Glutamatergic neuron (in vitro differentiated cells): ENCODE results near the gene ZSCAN25. TPM values are rescaled to one million over a fixed set of nuclear protein-coding genes. Genes with fewer than 3 reads are reported as not detected.

ENCODE experiments used
- DNase-seq: peaks from one replicate; pipeline ENCODE4 v3.0.0; 2022
- H3K27ac Mint-ChIP-seq: one replicate; pipeline ENCODE4 v1.8.0; 2020; ENCODE audit warnings: mild to moderate bottlenecking, mixed read lengths, inconsistent platforms; ENCODE audit not compliant: unreplicated experiment
- H3K27me3 Mint-ChIP-seq: one replicate; pipeline ENCODE4 v1.8.0; 2020; ENCODE audit warnings: mild to moderate bottlenecking, moderate library complexity, mixed read lengths, inconsistent platforms; ENCODE audit not compliant: unreplicated experiment
- H3K36me3 Mint-ChIP-seq: one replicate; pipeline ENCODE4 v1.8.0; 2020; ENCODE audit warnings: mild to moderate bottlenecking, mixed read lengths, inconsistent platforms; ENCODE audit not compliant: unreplicated experiment
- H3K4me1 Mint-ChIP-seq: one replicate; pipeline ENCODE4 v1.8.0; 2020; ENCODE audit warnings: mild to moderate bottlenecking, low read depth, mixed read lengths, inconsistent platforms; ENCODE audit not compliant: unreplicated experiment
- H3K4me3 Mint-ChIP-seq: one replicate; pipeline ENCODE4 v1.8.0; 2020; ENCODE audit warnings: mild to moderate bottlenecking, mixed read lengths, inconsistent platforms; ENCODE audit not compliant: unreplicated experiment
- H3K9me3 Mint-ChIP-seq: one replicate; pipeline ENCODE4 v1.8.0; 2020; ENCODE audit warnings: mild to moderate bottlenecking, moderate library complexity, mixed read lengths, inconsistent platforms; ENCODE audit not compliant: unreplicated experiment
- total RNA-seq: library from RNA; stranded (reverse); fragmentation: NEBNext Ultra II Directional; extraction: Animal tissue kit (Norgen Biotek cat#: 25700); gene quantifications from one replicate; pipeline ENCODE4 v1.2.1, GENCODE V29; 2021; ENCODE audit not compliant: unreplicated experiment
- TF ChIP-seq, protein P1 (sequence below): fragments of 200-600 bp; sonication (generic); IDR thresholded peaks from one replicate; pipeline ENCODE4 v1.5.0; 2021; ENCODE audit not compliant: partially characterized antibody, unreplicated experiment

The ZSCAN25 gene
- total RNA-seq, 1 donor from 2014 or later: 26.6 TPM

DNA sequence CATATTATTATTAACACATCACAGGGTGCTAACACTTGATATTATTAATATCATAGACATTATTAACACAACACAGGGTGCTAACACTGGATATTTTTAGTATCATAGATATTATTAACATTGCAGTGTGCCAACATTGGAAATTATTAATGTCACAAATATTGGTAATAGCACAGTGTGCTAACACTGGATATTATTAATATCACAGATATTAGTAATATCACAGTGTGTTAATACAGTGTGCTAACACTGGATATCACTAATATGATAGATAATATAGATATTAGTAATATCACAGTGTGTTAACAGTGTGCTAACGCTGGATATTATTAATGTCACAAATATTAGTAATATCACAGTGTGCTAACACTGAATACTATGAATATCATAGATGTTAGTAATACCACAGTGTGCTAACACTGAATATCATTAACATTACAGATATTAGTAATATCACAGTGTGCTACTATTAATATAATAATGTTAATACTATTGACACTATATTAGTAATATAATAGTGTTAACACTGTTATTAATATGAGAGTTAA lies 20.3 kb upstream of the ZSCAN25 start:
- TF ChIP-seq, protein P1, sequence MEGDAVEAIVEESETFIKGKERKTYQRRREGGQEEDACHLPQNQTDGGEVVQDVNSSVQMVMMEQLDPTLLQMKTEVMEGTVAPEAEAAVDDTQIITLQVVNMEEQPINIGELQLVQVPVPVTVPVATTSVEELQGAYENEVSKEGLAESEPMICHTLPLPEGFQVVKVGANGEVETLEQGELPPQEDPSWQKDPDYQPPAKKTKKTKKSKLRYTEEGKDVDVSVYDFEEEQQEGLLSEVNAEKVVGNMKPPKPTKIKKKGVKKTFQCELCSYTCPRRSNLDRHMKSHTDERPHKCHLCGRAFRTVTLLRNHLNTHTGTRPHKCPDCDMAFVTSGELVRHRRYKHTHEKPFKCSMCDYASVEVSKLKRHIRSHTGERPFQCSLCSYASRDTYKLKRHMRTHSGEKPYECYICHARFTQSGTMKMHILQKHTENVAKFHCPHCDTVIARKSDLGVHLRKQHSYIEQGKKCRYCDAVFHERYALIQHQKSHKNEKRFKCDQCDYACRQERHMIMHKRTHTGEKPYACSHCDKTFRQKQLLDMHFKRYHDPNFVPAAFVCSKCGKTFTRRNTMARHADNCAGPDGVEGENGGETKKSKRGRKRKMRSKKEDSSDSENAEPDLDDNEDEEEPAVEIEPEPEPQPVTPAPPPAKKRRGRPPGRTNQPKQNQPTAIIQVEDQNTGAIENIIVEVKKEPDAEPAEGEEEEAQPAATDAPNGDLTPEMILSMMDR: no peak
- Mint-ChIP-seq H3K9me3 (no peaks in the 10 kb centered on the region), H3K27me3 (no peaks in the 10 kb centered on the region), H3K27ac (no peak overlapping the region), H3K4me3 (no peak overlapping the region), H3K4me1 (no peaks in the 10 kb centered on the region), H3K36me3 (no peaks in the 10 kb centered on the region)
- DNase-seq: no peak

DNA sequence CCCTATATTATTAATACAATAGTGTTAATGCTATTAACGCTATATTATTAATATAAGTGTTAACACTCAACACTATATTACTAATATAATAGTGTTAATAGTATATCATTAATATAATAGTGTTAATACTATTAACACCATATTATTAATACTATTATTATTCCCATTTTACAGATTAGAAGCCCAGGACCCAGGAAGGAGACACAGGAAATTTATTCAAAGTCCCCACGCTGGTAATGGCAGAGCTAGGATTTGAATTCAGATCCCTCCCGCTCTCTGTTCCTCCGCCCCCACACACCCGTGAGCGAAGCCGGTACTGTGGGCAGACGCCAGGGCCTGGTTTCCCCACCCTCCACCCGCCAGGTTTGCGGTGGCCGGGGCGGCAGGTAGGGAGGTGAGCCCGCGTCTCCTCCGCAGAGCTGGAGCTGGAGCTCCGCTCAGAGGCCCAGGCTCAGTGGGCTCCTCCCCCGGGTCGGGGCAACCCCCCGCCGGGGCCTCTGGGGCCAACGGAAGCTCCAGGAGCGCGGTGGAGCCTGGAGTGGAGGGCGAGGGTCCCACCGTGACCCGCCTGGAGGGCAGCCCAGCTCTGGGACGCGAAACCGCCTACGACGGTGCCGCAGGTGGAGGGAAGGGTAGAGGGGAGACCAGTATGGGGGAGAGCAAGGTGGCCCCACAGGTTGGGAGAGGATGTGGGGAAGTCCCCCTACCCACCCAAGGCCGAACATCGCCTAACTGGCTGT lies 18.8 kb upstream of the ZSCAN25 start, which contains the start of gene TMEM225B:
TSS of gene TMEM225B (plus strand) at position 506 of the 740 bp plus-strand sequence. CDS start 6,122 bp downstream, outside the sequence.
- TF ChIP-seq, protein P1: no peak
- DNase-seq: no peak
- H3K9me3 Mint-ChIP-seq: peaks cover 2% of the 10 kb centered on the region
- H3K4me1 Mint-ChIP-seq: no peaks in the 10 kb centered on the region
- H3K4me3 Mint-ChIP-seq: no peak within 1 kb of the TSS
- H3K27ac Mint-ChIP-seq: no peak within 1 kb of the TSS
- no peaks in the 10 kb centered on the region for H3K36me3 Mint-ChIP-seq
- no peaks in the 10 kb centered on the region for H3K27me3 Mint-ChIP-seq

DNA sequence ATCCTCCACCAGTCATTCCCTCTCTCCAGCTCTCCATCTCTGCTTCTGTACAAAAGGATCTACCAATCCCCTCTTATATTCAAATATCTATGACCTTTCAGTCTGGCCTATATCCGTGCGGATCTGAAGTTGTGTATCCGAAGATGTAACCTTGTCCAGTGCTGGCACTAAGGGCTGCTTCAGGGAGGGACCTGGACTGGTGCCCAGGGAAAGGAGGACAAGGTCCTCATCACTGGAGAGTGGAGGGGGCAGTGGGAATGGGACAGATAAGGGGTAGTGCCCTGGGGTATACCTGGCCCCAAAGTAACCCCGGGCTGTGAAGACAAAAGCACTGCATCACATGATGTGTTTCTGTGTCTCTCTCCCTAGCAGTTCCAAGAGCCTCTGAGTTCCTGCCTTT lies 16.9 kb upstream of the ZSCAN25 start:
- TF ChIP-seq, protein P1: no peak
- H3K4me1 Mint-ChIP-seq: no peaks in the 10 kb centered on the region
- no peaks in the 10 kb centered on the region for H3K36me3 Mint-ChIP-seq
- H3K27ac Mint-ChIP-seq: no peak overlapping the region
- no peak overlapping the region for H3K4me3 Mint-ChIP-seq
- no peak for DNase-seq
- peaks cover 2% of the 10 kb centered on the region for H3K9me3 Mint-ChIP-seq
- no peaks in the 10 kb centered on the region for H3K27me3 Mint-ChIP-seq

DNA sequence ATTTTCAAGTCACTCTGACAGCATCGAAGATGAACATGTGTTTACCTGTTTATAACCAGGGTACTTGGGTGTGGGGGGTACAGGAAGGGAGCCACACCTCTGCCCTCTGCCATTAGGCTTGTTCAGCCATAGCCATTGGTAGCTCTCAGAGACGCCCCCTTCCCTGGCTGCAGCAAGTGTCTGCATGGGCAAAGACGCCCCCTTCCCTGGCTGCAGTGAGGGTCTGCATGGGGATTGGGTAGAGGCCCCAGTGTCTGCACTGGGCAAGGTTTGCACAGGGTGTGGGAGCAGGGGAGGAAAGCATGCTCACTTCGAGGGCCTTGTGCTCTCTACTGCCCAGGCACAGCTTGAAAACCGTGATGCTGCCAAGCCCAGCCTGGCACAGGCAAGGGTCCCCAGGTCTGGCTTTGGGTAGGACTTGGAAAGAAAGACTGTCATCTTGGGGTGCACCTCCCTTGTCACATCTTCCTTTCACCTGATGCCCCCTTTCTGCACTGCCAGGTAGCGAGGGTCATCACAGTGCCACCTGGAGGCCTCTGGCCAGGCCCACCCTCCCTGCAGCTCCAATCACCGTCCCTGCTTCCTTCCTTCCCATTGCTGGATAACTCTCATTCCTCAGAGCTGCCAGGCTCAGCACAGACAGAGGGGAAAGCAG lies 15.0 kb upstream of the ZSCAN25 start:
- no peak for DNase-seq
- TF ChIP-seq, protein P1: no peak
- H3K27me3 Mint-ChIP-seq: peaks cover 2% of the 10 kb centered on the region

DNA sequence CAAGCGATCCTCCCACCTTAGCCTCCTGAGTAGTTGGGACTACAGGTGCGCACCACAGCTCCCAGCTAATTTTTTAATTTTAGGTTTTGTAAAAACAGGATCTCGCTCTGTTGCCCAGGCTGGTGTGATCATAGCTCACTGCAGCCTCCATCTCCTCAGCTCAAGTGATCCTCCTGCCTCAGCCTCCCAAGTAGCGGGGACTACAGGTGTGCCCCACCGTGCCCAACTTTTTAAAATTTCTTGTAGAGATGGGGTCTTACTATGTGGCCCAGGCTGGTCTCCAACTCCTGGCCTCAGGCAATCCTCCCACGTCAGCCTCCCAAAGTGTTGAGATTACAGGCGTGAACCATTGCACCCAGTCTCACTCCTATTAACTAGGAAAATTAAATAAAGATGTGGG lies 11.2 kb upstream of the ZSCAN25 start:
- Mint-ChIP-seq H3K4me3 (no peak overlapping the region), H3K36me3 (no peaks in the 10 kb centered on the region), H3K4me1 (no peaks in the 10 kb centered on the region), H3K27ac (no peak overlapping the region), H3K9me3 (peaks cover 2% of the 10 kb centered on the region), H3K27me3 (peaks cover 2% of the 10 kb centered on the region)
- TF ChIP-seq, protein P1: no peak
- DNase-seq: no peak

More for the DNA sequence above, 15.0 kb upstream of the ZSCAN25 start:
- Mint-ChIP-seq H3K27ac (no peak overlapping the region), H3K4me1 (no peaks in the 10 kb centered on the region), H3K9me3 (peaks cover 2% of the 10 kb centered on the region), H3K4me3 (no peak overlapping the region), H3K36me3 (no peaks in the 10 kb centered on the region)
